HG02610 (cell line): ENCODE results near the gene NELL1.

Experiments used
- ATAC-seq: cut with Tn5 transposase; IDR thresholded peaks from one replicate; pipeline ENCODE4 v1.9.1; 2021; ENCODE audit warnings: mild to moderate bottlenecking, moderate library complexity; ENCODE audit not compliant: unreplicated experiment

Gene NELL1

GRCh38 chr11:20668844-20669819, at the start of gene NELL1:
NELL1 (plus strand) TSS chr11:20669586.
- no peak for ATAC-seq

- no peak for ATAC-seq
These were observed 48.4 kb upstream of the NELL1 start for GRCh38 chr11:20620988-20621387.

GRCh38 chr11:20621679-20622078, 47.7 kb upstream of the NELL1 start:
- no peak for ATAC-seq

DNA sequence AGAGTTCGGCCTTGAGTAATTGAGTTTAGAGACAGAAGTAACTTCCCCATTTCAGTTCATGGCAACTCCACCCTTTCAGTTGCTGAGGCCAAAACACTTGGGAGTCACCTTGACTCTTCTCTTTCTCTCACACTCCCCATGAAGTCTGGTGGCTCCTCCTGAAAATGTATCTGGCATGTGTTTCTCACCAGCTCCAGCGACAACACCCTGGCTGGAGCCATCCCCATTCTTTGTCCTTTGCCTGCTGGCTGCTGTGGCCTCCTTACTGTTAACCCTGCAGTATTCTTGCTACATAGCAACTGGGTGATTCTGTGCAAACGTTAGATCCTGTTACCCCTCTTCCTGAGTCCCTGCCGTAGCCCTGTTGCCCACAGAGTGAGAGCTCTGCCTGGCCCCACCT, 46.1 kb upstream of the NELL1 start:
- ATAC-seq, result no peak

DNA sequence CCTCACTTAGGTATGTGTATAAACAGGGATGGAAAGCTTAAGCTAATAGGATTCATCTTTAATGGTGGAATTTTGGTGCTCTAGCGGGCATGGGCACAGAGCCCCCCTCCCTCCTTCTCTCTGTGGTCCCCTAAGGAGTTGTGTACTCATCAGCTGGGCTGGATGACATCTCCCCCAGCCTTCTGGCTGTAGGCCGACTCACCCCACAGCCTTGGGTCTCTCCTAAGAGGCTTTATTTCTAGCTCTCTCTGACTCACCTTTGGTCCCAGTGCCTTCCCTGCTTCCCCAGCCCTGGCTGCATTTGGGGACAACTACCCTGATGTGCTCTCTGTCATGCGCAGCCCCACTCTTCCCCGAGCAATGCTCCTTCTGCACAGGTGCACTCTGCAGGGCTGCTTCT, 43.1 kb upstream of the NELL1 start:
- no peak for ATAC-seq

DNA sequence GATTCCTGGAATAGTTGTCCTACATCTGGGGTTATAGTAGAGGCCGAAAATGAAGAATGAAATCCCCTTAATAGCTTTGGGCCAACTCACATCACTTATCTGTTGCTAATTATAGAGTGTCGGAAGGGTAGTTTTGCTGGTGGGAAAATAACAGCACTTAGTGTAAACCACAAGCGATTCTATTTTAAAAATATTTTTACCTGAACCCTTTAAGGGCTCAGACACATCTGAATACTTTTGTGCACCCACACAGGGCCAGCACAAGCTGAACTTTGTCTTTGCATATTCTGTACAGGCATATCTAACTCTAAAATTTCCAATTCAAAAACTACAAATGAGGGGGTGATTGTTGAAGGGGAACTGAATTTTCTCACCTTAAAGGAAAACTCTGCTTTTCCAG, 42.4 kb upstream of the NELL1 start:
- no peak for ATAC-seq

- no peak for ATAC-seq
These were observed 41.7 kb upstream of the NELL1 start for GRCh38 chr11:20627701-20628100.

- no peak for ATAC-seq
These were observed 37.7 kb upstream of the NELL1 start for GRCh38 chr11:20631519-20632168.

DNA sequence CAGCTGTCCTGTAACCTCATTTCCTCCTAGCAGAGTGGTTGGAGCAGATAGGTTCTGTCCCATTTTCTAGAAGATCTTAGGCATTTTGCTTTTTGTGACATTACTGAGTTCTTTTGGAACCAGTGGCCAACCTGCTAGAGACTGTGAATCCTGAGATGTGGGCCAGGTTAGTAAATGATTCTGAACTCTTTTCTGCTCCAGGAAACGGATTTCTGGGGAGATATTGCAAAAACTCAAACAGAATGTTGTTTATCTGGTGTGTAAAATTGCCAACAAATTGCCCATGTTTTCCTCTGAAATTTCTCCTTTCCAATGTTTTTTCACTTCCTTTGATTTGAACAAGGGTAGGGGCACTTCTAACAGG, 37.2 kb upstream of the NELL1 start:
- no peak for ATAC-seq

DNA sequence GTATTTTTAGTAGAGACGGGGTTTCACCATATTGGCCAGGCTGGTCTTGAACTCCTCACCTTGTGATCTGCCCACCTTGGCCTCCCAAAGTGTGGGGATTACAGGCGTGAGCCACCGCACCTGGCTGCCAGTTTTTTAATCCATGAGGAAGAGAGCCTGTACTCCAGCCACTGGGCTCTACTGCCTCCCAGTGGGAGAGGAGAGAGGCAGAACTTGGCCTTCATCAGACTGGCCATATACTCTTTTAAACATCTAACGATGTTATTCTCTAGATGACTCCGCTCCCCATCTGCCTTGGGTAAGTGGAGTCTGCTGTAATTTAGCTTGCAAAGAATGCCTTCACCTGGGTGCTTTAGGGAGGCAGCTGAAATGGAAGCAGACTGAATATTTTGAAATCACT, 35.3 kb upstream of the NELL1 start:
- ATAC-seq, result no peak

GRCh38 chr11:20634781-20635180, 34.6 kb upstream of the NELL1 start:
- no peak for ATAC-seq

- no peak for ATAC-seq
These were observed 31.3 kb upstream of the NELL1 start for GRCh38 chr11:20638074-20638473.

- ATAC-seq, result no peak
These were observed 29.7 kb upstream of the NELL1 start for GRCh38 chr11:20639688-20640087.

DNA sequence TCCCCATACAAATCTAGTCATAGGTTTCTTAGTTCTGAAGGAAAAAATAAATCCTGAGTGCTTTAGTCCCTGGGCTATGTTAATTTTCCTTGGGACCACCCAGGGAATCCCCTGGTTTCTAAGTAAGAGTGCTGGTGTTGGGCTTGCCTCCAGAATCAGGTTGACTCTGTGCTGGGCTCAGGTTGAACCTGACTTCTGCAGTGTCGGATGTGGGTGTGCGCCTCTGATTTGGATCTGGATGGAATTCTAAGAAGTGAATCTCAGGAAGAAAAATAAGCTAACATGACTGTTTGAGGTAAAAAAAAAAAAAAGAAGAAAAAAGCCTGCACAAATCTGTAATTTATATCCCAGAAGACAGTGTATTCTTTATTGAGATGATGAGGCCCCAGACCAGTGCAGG, 29.0 kb upstream of the NELL1 start:
- ATAC-seq, result no peak

DNA sequence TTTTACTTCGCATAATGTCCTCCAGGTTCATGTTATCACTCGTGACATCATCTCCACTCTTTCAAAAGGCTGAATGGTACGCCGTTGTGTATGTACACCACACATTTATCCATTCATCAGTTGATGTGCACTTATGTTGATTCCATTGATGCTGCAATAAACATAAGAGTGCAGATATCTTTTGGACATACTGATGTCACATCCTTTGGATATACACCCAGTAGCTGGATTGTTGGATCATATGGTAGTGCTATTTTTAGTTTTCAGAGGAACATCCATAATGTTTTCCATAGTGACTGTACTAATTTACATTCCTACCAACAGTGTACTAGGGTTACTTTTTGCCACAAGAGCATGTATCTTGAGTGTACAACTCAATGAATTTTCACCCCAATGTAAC, 25.0 kb upstream of the NELL1 start:
- ATAC-seq, result no peak

- ATAC-seq, result no peak
These were observed 21.3 kb upstream of the NELL1 start for GRCh38 chr11:20647976-20648565.

- ATAC-seq, result no peak
These were observed 17.1 kb upstream of the NELL1 start for GRCh38 chr11:20652150-20652806.

DNA sequence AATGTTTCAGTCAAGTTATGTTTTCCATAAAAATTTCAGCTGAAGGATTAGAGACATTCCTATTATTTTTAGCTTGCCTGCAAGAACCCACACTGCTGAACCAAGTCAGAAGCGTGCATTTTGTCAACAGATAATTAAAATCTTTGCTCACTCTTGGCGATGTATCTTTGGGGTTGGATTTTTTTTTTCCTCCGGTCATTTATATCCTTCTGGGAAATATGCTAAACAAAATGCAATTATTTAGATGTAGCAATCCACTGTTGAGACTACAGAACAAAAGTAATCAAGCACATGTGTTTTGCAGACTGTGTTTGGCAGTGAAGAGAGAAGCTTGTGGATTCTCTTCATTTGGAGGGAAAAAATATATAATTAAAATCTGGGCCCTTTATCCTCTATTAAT, 15.3 kb upstream of the NELL1 start:
- no peak for ATAC-seq

GRCh38 chr11:20656901-20657300, 12.5 kb upstream of the NELL1 start:
- no peak for ATAC-seq

DNA sequence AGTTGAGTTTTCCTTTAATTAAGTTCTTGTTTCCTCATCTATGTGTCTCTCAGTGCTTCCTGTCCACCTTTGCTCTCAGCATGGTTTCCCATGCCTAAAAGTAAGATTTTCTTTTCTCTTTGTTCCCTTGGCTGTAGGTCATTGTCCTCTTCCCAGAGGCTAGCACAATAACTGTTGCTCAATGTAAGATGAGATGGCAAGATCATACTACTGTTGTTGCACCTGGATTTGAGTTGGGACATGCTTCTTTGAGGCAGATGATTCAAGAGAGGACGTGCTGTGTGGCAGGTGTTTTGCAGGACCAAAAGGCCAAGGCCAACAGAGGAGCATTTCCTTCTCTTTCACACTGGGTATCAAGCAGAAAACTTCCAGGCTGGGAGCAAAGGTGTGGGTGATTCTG, 11.3 kb upstream of the NELL1 start:
- no peak for ATAC-seq

GRCh38 chr11:20661445-20661844, 7.9 kb upstream of the NELL1 start:
- no peak for ATAC-seq
